ENCODE measurements around the gene ANKRD17. TPM values are rescaled to one million over a fixed set of nuclear protein-coding genes. Genes with fewer than 3 reads are reported as not detected.

The ANKRD17 gene
- total RNA-seq, 6 experiments from 2014 or later: 25.1 to 34.0 (median 28.1) TPM

DNA sequence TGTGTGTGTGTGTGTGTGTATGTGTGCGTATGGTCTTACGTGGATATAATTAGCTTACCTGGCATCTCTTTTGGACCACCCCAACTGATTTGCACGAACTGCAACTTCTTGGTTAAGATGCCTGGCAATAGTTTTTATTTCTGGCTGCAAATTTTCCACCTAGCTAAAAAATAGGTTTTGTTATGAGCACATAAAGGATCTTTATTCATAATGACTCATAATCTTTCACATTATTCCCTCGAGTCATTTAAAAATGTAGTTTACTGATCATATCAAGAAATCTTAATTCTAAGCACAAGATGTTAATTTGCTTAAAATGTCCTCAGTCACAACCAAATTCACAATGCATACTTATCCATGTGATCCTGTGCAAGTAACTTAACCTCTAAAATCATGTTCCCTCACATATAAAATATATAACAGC lies 190.6 kb downstream of the ANKRD17 start:
- no peaks in the 10 kb centered on the region for H3K27me3 ChIP-seq
- intact Hi-C loops (cut with DNase I): no loop called here
- no peaks in the 10 kb centered on the region for H3K36me3 ChIP-seq
- ATAC-seq (no peak), DNase-seq (no peak)
- peaks cover 0 to 15% (median 1%) of the 10 kb centered on the region in 4 donors for H3K4me1 ChIP-seq
- WGBS (ENCODE audit: insufficient coverage, low coverage, low lambda C conversion rate, missing lambda C conversion rate): 27% methylated on average over 4 of the region's 4 CpGs
- peak overlapping the region; percentile 87 to 98 (median 96) for H3K27ac ChIP-seq
- peak overlapping the region; percentile 66 to 80 (median 69) for H3K4me3 ChIP-seq
- no peaks in the 10 kb centered on the region for H3K9me3 ChIP-seq
- TF ChIP-seq, protein P1, sequence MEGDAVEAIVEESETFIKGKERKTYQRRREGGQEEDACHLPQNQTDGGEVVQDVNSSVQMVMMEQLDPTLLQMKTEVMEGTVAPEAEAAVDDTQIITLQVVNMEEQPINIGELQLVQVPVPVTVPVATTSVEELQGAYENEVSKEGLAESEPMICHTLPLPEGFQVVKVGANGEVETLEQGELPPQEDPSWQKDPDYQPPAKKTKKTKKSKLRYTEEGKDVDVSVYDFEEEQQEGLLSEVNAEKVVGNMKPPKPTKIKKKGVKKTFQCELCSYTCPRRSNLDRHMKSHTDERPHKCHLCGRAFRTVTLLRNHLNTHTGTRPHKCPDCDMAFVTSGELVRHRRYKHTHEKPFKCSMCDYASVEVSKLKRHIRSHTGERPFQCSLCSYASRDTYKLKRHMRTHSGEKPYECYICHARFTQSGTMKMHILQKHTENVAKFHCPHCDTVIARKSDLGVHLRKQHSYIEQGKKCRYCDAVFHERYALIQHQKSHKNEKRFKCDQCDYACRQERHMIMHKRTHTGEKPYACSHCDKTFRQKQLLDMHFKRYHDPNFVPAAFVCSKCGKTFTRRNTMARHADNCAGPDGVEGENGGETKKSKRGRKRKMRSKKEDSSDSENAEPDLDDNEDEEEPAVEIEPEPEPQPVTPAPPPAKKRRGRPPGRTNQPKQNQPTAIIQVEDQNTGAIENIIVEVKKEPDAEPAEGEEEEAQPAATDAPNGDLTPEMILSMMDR (IDR thresholded peaks at IDR 0.05): no peak
- TF ChIP-seq POLR2A (IDR thresholded peaks at IDR 0.05): no peak

DNA sequence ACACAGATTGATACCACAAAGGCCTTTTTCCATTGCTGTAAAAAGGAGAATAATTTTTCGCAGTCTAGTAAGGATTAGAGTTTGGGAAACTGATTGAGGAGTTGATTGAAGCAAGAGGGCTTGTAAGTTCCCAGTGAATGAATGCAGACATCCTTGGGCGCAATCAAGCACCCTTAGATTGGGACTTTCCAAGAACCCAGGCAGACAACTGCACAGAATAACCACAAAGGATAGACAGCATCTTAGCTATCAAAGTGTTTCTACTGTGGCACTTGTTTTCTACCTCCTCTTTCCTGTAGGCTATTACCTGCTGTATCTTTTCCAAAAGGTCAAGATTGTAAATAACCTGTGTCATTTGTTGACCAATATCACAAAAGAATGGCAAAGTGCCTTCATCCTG lies 191.7 kb downstream of the ANKRD17 start:
- Histone ChIP-seq H3K27ac (no peak overlapping the region), H3K9me3 (no peaks in the 10 kb centered on the region), H3K27me3 (no peaks in the 10 kb centered on the region), H3K36me3 (peaks cover 0 to 1% (median 0%) of the 10 kb centered on the region in 4 donors), H3K4me1 (peaks cover 0 to 15% (median 1%) of the 10 kb centered on the region in 4 donors), H3K4me3 (no peak overlapping the region)
- DNase-seq (no peak), ATAC-seq (no peak)
- TF ChIP-seq, protein P1 (IDR thresholded peaks at IDR 0.05): no peak
- no peak for TF ChIP-seq POLR2A (IDR thresholded peaks at IDR 0.05)
- intact Hi-C loops (cut with DNase I): no loop called here
- 82% methylated on average over 2 of the region's 2 CpGs for WGBS (ENCODE audit: insufficient coverage, low coverage, low lambda C conversion rate, missing lambda C conversion rate)

DNA sequence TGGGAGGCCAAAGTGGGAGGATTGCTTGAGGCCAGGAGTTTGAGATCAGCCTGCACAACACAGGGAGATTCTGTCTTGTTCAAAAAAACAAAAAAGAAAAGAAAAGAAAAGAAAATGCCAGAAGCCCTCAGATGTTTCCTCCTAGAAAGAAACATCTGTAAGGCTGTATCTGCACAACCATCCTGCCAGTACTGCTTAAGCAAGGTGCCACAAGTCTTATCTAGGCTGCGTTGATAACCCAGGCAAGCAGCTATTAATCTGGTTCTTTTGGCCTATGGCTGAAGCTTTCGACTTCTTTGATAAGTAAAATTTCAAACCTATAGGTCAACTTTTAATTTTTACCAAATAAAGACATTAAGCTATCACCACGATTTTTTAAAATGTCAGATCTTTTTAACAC lies 192.2 kb downstream of the ANKRD17 start:
- Histone ChIP-seq H3K27me3 (no peaks in the 10 kb centered on the region), H3K27ac (no peak overlapping the region), H3K4me3 (no peak overlapping the region), H3K4me1 (peaks cover 0 to 15% (median 1%) of the 10 kb centered on the region in 4 donors), H3K36me3 (peaks cover 0 to 6% (median 0%) of the 10 kb centered on the region in 4 donors), H3K9me3 (no peaks in the 10 kb centered on the region)
- ATAC-seq (no peak), DNase-seq (no peak)
- WGBS (ENCODE audit: insufficient coverage, low coverage, low lambda C conversion rate, missing lambda C conversion rate): 72% methylated on average over 3 of the region's 3 CpGs
- TF ChIP-seq, protein P1 (IDR thresholded peaks at IDR 0.05): no peak
- no peak for TF ChIP-seq POLR2A (IDR thresholded peaks at IDR 0.05)
- intact Hi-C loops (cut with DNase I): no loop called here

DNA sequence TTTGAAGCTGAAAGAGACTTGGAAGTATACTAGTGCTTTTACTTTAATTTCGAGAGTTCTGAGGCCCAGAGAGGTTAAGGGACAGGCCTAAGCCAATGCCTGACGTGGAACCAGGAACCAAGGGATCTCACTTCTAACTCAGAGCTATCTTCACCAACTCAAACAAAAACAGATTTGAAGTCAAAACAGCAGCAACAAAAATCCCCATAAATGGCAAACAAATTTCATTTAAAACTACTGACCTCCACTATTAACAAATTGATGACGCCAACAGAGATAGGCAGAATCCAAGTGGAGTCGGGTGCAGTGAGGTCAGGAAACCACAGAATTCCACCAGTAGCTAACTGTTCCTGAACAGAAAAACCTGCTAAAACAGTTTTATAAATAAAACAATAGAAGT lies 194.1 kb downstream of the ANKRD17 start:
- H3K27me3 ChIP-seq: no peaks in the 10 kb centered on the region
- no peak overlapping the region for H3K27ac ChIP-seq
- no peak overlapping the region for H3K4me3 ChIP-seq
- intact Hi-C loops (cut with DNase I): no loop called here
- TF ChIP-seq, protein P1 (IDR thresholded peaks at IDR 0.05): no peak
- no peak for TF ChIP-seq POLR2A (IDR thresholded peaks at IDR 0.05)
- no peaks in the 10 kb centered on the region for H3K9me3 ChIP-seq
- WGBS (ENCODE audit: insufficient coverage, low coverage, low lambda C conversion rate, missing lambda C conversion rate): 76% methylated on average over 4 of the region's 4 CpGs
- H3K4me1 ChIP-seq: peaks cover 0 to 15% (median 0%) of the 10 kb centered on the region in 4 donors
- ATAC-seq: no peak
- peaks cover 0 to 23% (median 3%) of the 10 kb centered on the region in 4 donors for H3K36me3 ChIP-seq
- no peak for DNase-seq

Measured in right lobe of liver (tissue), 6 donors.